ENCODE measurements around the gene NFS1.

Gene NFS1

GRCh38 chr20:35640724-35641123 is 58.4 kb downstream of the NFS1 start:
- DNase-seq (ENCODE audit: low spot score): no peak

- no peak for DNase-seq (ENCODE audit: low spot score)
Observed at GRCh38 chr20:35638751-35639150, 60.4 kb downstream of the NFS1 start.

- no peak for DNase-seq (ENCODE audit: low spot score)
Observed at GRCh38 chr20:35637276-35637675, 61.9 kb downstream of the NFS1 start.

- DNase-seq (ENCODE audit: low spot score): no peak
Observed at GRCh38 chr20:35636095-35636494, 63.1 kb downstream of the NFS1 start.

GRCh38 chr20:35635652-35636051 is 63.5 kb downstream of the NFS1 start:
- no peak for DNase-seq (ENCODE audit: low spot score)

GRCh38 chr20:35632539-35633115 is 66.5 kb downstream of the NFS1 start:
- DNase-seq (ENCODE audit: low spot score): no peak

GRCh38 chr20:35630636-35631035 is 68.5 kb downstream of the NFS1 start:
- DNase-seq (ENCODE audit: low spot score): no peak

GRCh38 chr20:35629427-35630145 is 69.6 kb downstream of the NFS1 start:
- no peak for DNase-seq (ENCODE audit: low spot score)

GRCh38 chr20:35627121-35627520 is 72.0 kb downstream of the NFS1 start:
- DNase-seq (ENCODE audit: low spot score): no peak

GRCh38 chr20:35626386-35627001 is 72.7 kb downstream of the NFS1 start:
- DNase-seq (ENCODE audit: low spot score): no peak

GRCh38 chr20:35625584-35626385 is 73.4 kb downstream of the NFS1 start:
- DNase-seq (ENCODE audit: low spot score): no peak

- DNase-seq (ENCODE audit: low spot score): no peak
Observed at GRCh38 chr20:35621560-35621946, 77.6 kb downstream of the NFS1 start.

- no peak for DNase-seq (ENCODE audit: low spot score)
Observed at GRCh38 chr20:35620818-35621559, 78.2 kb downstream of the NFS1 start.

GRCh38 chr20:35619196-35620095 is 79.7 kb downstream of the NFS1 start:
- DNase-seq (ENCODE audit: low spot score): peak; percentile 88

GRCh38 chr20:35618263-35619131 is 80.7 kb downstream of the NFS1 start:
- DNase-seq (ENCODE audit: low spot score): no peak
